Measurements from ENCODE around the gene ANKRD27.

Gene ANKRD27

DNA sequence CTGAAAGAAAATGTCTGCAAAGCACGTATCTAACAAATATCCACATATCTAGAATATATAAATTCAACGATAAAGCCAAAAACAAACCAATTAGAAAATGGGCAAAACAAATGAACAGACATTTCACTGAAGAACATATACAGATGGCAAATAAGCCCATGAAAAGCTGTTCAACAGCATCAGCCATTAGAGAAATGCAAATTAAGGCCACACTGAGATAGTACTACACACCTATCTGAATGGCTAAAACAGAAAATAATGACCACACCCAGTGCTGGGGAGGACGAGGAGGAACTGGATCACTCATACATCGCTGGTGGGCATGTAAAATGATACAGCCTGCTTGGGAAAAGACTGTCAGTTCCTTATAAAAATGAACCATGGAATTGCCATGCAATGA lies 62.0 kb downstream of the ANKRD27 start:
- TF ChIP-seq PPARA (CRISPR knock-in tag; IDR thresholded peaks at IDR 0.05; ENCODE audit: borderline replicate concordance) (no peak), CSDC2 (CRISPR knock-in tag; IDR thresholded peaks at IDR 0.05) (no peak), GLIS3 (CRISPR knock-in tag; IDR thresholded peaks at IDR 0.05) (no peak), BACH2 (CRISPR knock-in tag; IDR thresholded peaks at IDR 0.05; ENCODE audit: borderline replicate concordance) (no peak), ZNF8 (CRISPR knock-in tag; IDR thresholded peaks at IDR 0.05) (no peak), ISL1 (CRISPR knock-in tag; IDR thresholded peaks at IDR 0.05) (no peak), ARNTL (CRISPR knock-in tag; IDR thresholded peaks at IDR 0.05; ENCODE audit: borderline replicate concordance, low read depth) (no peak), ZNF70 (CRISPR knock-in tag; IDR thresholded peaks at IDR 0.05) (no peak), OSR1 (CRISPR knock-in tag; IDR thresholded peaks at IDR 0.05) (no peak), SNAI2 (CRISPR knock-in tag; IDR thresholded peaks at IDR 0.05) (no peak), TOX (CRISPR knock-in tag; IDR thresholded peaks at IDR 0.05; ENCODE audit: borderline replicate concordance) (no peak), TCF4 (CRISPR knock-in tag; IDR thresholded peaks at IDR 0.05; ENCODE audit: borderline replicate concordance) (no peak), ZFP30 (CRISPR knock-in tag; IDR thresholded peaks at IDR 0.05) (no peak)
- TF ChIP-seq, protein P1, sequence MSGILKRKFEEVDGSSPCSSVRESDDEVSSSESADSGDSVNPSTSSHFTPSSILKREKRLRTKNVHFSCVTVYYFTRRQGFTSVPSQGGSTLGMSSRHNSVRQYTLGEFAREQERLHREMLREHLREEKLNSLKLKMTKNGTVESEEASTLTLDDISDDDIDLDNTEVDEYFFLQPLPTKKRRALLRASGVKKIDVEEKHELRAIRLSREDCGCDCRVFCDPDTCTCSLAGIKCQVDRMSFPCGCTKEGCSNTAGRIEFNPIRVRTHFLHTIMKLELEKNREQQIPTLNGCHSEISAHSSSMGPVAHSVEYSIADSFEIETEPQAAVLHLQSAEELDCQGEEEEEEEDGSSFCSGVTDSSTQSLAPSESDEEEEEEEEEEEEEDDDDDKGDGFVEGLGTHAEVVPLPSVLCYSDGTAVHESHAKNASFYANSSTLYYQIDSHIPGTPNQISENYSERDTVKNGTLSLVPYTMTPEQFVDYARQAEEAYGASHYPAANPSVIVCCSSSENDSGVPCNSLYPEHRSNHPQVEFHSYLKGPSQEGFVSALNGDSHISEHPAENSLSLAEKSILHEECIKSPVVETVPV (CRISPR knock-in tag; IDR thresholded peaks at IDR 0.05): no peak
- TF ChIP-seq, protein P2, sequence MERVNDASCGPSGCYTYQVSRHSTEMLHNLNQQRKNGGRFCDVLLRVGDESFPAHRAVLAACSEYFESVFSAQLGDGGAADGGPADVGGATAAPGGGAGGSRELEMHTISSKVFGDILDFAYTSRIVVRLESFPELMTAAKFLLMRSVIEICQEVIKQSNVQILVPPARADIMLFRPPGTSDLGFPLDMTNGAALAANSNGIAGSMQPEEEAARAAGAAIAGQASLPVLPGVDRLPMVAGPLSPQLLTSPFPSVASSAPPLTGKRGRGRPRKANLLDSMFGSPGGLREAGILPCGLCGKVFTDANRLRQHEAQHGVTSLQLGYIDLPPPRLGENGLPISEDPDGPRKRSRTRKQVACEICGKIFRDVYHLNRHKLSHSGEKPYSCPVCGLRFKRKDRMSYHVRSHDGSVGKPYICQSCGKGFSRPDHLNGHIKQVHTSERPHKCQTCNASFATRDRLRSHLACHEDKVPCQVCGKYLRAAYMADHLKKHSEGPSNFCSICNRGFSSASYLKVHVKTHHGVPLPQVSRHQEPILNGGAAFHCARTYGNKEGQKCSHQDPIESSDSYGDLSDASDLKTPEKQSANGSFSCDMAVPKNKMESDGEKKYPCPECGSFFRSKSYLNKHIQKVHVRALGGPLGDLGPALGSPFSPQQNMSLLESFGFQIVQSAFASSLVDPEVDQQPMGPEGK (CRISPR knock-in tag; IDR thresholded peaks at IDR 0.05; ENCODE audit: borderline replicate concordance): no peak
- TF ChIP-seq, protein P3, sequence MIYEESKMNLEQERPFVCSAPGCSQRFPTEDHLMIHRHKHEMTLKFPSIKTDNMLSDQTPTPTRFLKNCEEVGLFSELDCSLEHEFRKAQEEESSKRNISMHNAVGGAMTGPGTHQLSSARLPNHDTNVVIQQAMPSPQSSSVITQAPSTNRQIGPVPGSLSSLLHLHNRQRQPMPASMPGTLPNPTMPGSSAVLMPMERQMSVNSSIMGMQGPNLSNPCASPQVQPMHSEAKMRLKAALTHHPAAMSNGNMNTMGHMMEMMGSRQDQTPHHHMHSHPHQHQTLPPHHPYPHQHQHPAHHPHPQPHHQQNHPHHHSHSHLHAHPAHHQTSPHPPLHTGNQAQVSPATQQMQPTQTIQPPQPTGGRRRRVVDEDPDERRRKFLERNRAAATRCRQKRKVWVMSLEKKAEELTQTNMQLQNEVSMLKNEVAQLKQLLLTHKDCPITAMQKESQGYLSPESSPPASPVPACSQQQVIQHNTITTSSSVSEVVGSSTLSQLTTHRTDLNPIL (CRISPR knock-in tag; IDR thresholded peaks at IDR 0.05; ENCODE audit: low read depth): no peak
- ATAC-seq: no peak

DNA sequence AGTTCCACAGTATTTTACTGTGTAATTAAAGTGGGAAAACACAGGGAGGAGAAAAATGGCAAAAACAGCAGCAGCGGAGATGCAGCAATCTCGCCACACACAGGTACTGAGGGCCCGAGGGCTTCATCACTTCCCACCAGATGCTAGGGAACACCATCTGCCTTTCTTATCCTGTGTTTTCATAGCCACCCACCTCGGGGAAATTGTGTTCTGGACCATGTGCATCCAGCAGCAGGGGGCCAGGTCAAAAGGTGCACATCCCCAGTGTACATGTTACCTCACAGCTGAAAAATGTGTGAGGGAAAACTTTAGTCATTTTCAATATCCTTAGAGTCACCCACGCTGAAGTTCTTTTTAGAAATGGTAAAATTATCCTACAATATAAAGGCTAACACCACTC lies 63.8 kb downstream of the ANKRD27 start:
- TF ChIP-seq, protein P3 (CRISPR knock-in tag; IDR thresholded peaks at IDR 0.05; ENCODE audit: low read depth): no peak
- TF ChIP-seq ESRRG (CRISPR knock-in tag; IDR thresholded peaks at IDR 0.05): no peak
- TF ChIP-seq ZNF8 (CRISPR knock-in tag; IDR thresholded peaks at IDR 0.05): no peak
- TF ChIP-seq ZNF70 (CRISPR knock-in tag; IDR thresholded peaks at IDR 0.05): no peak
- no peak for TF ChIP-seq CSDC2 (CRISPR knock-in tag; IDR thresholded peaks at IDR 0.05)
- no peak for TF ChIP-seq TCF4 (CRISPR knock-in tag; IDR thresholded peaks at IDR 0.05; ENCODE audit: borderline replicate concordance)
- TF ChIP-seq ISL1 (CRISPR knock-in tag; IDR thresholded peaks at IDR 0.05): no peak
- no peak for TF ChIP-seq ZNF565 (CRISPR knock-in tag; conservative IDR thresholded peaks at IDR 0.05; ENCODE audit: low read depth)
- no peak for TF ChIP-seq ARNTL (CRISPR knock-in tag; IDR thresholded peaks at IDR 0.05; ENCODE audit: borderline replicate concordance, low read depth)
- TF ChIP-seq GLIS3 (CRISPR knock-in tag; IDR thresholded peaks at IDR 0.05): no peak
- TF ChIP-seq, protein P4, sequence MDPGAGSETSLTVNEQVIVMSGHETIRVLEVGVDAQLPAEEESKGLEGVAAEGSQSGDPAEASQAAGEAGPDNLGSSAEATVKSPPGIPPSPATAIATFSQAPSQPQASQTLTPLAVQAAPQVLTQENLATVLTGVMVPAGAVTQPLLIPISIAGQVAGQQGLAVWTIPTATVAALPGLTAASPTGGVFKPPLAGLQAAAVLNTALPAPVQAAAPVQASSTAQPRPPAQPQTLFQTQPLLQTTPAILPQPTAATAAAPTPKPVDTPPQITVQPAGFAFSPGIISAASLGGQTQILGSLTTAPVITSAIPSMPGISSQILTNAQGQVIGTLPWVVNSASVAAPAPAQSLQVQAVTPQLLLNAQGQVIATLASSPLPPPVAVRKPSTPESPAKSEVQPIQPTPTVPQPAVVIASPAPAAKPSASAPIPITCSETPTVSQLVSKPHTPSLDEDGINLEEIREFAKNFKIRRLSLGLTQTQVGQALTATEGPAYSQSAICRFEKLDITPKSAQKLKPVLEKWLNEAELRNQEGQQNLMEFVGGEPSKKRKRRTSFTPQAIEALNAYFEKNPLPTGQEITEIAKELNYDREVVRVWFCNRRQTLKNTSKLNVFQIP (CRISPR knock-in tag; IDR thresholded peaks at IDR 0.05; ENCODE audit: borderline replicate concordance, low read depth): no peak
- TF ChIP-seq, protein P2 (CRISPR knock-in tag; IDR thresholded peaks at IDR 0.05; ENCODE audit: borderline replicate concordance): no peak
- TF ChIP-seq OSR1 (CRISPR knock-in tag; IDR thresholded peaks at IDR 0.05): no peak
- TF ChIP-seq, protein P1 (CRISPR knock-in tag; IDR thresholded peaks at IDR 0.05): no peak
- TF ChIP-seq ZFP3 (CRISPR knock-in tag; IDR thresholded peaks at IDR 0.05): no peak
- no peak for TF ChIP-seq SNAI2 (CRISPR knock-in tag; IDR thresholded peaks at IDR 0.05)
- ATAC-seq: no peak
